Measurements from ENCODE around the gene BCAS4.

GRCh38 chr20:50756447-50756846, 38.4 kb upstream of the BCAS4 start:
- TF ChIP-seq CTCF (IDR thresholded peaks at IDR 0.05; ENCODE audit: borderline replicate concordance, extremely low read depth, low read length, poor library complexity, severe bottlenecking) (no peak), EZH2 (IDR thresholded peaks at IDR 0.05; ENCODE audit: borderline replicate concordance, low read depth, low read length, severe bottlenecking) (no peak)

Data from DND-41 (cell line).